GM21786 (cell line): Measurements from ENCODE around the gene TBC1D14.
"Not testable (repeated sequence)": the region's sequence is repeated elsewhere in the genome, so short reads cannot be mapped to it uniquely, and the experiment has no call there.

Experiments used
- ATAC-seq: cut with Tn5 transposase; IDR thresholded peaks from one replicate; pipeline ENCODE4 v1.9.1; 2021; ENCODE audit not compliant: unreplicated experiment

The TBC1D14 gene

GRCh38 chr4:6969826-6970800 lies 60.5 kb downstream of the TBC1D14 start:
- peak; percentile 86 for ATAC-seq

GRCh38 chr4:6971536-6972374 lies 62.1 kb downstream of the TBC1D14 start:
- ATAC-seq, result no peak

DNA sequence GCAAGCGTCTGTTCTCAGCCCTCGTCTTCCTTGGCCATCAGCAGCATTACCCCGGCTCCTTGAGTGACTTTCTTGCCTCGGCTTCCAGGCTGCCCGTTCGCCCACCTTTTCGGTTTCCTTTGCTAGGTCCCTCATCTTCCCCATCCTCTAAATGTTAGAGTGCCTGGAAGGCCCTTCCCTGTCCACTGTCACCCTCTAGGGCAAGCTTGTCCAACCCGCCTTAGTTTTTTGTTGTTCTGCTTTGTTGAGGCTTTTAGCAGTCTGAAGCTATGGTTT lies 62.7 kb downstream of the TBC1D14 start:
- no peak for ATAC-seq

GRCh38 chr4:6972911-6973310 lies 63.3 kb downstream of the TBC1D14 start:
- ATAC-seq, result no peak

DNA sequence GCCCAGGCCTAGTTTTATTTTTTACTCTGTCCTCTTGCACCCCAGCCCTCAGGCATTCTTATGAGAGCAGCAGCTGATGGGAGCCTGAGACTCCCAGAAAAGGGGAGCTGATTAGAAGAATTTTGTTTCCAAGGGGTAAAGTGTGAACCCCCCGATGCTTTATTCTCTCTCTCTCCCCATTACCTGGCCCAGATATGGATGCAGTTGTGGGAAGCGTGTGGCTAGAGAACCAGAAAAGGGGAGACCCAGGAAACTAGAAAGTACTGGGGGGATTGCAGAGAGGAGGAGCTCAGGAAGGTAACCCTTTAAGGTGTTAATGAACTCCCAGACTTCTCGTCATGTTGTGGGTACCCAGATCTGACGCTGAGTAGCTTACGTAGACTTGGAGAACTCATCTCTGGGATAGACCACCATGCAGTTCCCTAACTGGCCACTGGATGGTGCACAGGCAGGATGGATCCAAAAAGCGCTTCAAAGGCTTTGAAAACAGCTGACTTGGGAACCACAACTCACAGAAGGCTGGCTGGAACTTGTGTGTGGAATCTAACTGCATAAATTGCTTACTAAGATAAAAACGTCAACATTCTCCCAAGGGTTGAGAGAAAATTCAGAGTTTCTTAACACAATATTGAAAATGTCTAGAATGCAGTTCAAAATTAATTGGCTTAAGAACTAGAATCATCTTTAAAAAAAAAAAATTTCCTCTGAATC lies 64.7 kb downstream of the TBC1D14 start:
- peak; percentile 49 for ATAC-seq

DNA sequence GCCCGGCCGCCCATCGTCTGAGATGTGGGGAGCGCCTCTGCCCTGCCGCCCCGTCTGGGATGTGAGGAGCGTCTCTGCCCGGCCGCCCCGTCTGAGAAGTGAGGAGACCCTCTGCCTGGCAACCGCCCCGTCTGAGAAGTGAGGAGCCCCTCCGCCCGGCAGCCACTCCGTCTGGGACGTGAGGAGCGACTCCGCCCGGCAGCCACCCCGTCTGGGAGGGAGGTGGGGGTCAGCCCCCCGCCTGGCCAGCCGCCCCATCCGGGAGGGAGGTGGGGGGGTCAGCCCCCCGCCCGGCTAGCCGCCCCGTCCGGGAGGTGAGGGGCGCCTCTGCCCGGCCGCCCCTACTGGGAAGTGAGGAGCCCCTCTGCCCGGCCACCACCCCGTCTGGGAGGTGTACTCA lies 68.2 kb downstream of the TBC1D14 start:
- ATAC-seq, result not testable (repeated sequence)

GRCh38 chr4:6983544-6984142 lies 74.0 kb downstream of the TBC1D14 start:
- no peak for ATAC-seq

- no peak for ATAC-seq
Measured at GRCh38 chr4:6984612-6985425, 75.2 kb downstream of the TBC1D14 start.

- peak; percentile 19 for ATAC-seq
Measured at GRCh38 chr4:6986072-6986780, 76.6 kb downstream of the TBC1D14 start.

DNA sequence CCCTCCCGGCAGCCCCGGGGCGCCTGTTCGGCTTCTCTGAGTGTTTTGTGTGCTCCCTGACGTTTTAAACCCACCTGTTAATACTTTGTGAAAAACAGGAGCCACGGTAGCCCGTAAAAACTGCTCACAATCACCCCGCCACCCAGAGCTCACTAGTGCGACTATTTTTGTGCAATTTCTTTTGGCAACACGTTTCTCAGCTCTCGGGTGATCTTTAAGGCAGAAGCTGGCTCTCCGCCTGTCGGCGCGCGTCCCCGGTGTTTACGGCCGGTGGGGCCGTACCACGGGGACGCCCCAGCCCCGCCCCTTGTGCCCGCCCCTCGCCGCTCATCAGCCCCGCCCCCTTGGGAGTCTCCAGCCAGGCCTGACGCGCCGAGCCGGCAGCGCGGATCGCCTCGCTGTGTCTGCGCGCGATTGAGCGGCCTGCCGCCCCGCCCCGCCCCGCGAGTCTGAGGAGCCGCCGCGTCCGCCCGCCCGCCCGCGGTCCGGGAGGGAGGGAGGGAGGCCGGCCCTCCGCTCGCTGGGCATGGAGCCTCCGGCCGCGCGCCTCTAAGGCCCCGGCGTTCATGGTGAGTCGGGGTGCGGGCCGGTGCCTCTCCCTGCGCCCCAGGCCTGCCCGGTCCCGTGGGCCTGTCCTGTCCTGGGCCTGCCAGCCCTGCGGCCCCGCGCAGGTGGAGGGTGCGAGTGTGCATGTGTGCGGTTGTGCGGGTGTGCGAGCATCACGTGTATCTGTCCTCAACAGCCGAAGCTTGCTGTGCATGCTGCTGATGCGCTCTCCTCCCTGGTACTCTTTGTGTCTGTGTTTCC lies 77.4 kb downstream of the TBC1D14 start:
- peak; percentile 59 for ATAC-seq

- peak; percentile 8 for ATAC-seq
Measured at GRCh38 chr4:6987588-6987961, 77.9 kb downstream of the TBC1D14 start.

DNA sequence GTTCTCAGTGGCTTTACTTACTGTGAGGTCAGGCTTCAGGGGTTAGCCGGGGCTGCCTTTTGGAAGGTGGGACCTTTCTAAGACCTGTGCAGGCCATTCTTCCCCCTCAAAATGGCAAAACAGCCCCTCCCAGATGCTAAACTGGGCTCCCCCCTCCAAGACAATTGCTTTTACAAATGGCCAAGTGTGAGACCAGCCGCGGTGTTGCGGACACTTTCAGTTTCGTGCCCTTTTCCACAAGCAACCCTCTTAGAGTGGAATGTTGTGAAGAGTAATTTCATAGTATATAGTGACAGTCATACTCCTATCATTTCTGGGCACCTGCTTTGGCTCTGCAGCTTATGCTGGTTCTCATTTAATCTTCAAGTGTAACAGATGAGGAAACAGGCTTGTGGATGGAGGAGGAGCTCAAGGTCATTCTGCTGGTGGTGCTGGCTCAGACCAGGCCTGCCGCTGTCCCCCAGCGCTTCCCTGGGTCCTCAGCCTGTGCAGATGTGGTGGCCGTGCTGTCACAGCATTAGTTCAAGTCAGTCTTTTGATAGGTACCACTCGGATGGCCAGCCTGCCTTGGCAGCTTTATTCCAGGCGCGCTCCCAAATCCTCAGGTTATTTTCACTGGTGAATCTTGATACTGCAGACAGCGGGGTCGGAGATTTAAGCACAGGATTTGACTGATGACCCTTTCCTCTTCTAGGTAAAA lies 78.5 kb downstream of the TBC1D14 start:
- ATAC-seq, result no peak

- ATAC-seq, result no peak
Measured at GRCh38 chr4:6989331-6989923, 79.8 kb downstream of the TBC1D14 start.

DNA sequence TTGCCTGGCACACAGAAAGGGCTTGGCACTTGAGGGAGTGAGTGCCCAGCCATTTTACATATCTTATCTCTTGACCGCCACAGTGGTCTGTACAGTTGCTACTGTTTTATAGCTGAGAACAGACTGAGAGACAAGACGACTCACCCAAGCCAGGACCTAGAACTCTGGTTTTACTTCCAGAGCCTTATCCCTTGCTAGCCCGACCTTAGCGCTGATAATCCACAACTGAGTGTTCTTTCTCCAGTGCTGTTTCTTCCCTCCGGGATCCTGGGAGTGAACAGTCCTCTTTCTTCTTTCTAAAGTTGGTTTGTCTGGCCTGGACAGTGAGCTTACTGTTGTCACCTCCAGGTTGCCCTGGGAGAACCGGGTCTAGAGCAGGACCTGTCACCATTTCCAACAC lies 81.0 kb downstream of the TBC1D14 start:
- ATAC-seq, result no peak

DNA sequence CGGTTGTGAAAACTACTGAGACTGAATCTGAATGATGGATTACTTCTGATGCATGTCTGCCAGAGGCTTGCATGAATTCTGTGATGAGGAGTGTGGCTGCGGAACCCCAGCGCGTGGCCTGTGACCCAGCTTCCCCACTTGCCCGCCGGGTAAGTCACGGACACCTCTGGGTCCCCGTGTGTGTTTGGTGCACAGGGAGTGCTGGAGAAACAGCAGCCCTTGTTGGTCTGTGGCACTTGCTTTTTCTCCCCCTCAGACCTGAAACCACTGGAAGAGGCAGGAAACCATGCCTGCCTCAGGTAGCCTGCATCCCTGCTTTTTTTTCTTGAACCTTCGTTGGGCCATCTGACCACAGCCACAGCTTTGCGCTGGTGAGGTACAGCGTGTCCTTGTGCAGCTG lies 81.6 kb downstream of the TBC1D14 start:
- no peak for ATAC-seq

DNA sequence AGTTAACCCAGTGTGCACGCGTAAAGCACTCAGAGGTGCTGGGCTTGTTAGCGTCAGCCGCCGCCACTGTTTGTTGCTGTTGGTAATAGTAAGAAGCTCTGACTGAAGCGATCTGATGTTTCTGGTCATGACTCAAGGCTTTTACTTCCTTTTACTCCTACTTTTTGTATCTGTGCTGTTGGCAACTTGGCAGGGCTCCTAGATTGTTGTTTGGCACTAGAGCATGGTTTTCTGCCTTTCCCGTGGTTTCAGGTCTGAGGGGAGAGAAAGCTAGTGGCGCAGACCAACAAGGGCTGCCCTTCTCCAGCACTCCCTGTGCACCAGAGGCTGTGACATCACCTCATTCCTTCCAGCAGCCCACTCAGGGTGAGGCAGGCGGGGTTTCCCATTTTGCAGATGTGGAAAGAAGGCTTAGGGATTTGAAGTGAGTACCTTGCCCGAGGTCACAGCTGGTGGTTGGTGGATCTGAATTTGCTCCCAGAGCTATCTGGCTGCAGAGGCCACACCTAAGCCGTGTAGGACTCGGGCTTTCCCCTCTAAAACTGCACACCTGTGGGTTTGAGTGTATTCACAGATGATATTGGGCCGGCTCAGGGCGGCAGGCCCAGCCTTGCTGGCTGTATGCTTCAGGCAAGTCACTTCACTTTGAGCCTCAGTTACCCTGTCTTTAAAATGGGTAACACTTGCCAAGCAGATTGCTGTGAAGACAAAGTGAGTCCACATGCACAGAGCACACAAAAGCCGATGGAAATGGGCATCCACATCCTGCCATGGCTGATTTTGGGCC lies 82.3 kb downstream of the TBC1D14 start:
- no peak for ATAC-seq
